Activated CD8-positive, alpha-beta T cell treated with anti-CD3 and anti-CD28 coated beads for 36 hours (primary cell): Measurements from ENCODE around the gene STYXL1. TPM values are rescaled to one million over a fixed set of nuclear protein-coding genes. Genes with fewer than 3 reads are reported as not detected.

Experiments used
- ATAC-seq: fragments of 200-7000 bp; cut with Tn5 transposase; one replicate; pipeline ENCODE4 v1.10.0; 2021; ENCODE audit warnings: mild to moderate bottlenecking, moderate library complexity
- CTCF ChIA-PET: fragments of 350-600 bp; sonication (Branson Sonifier 250); formaldehyde crosslinking; loops from one replicate; lab custom pipeline; 2021; ENCODE audit warnings: antibody characterized with exemption; lab: Charles Lee
- POLR2A ChIA-PET: fragments of 350-600 bp; sonication (Branson Sonifier 250); formaldehyde crosslinking; loops from one replicate; lab custom pipeline; 2021; ENCODE audit warnings: antibody characterized with exemption; lab: Charles Lee
- DNase-seq: peaks from one replicate; pipeline ENCODE4 v3.0.0-alpha.2; 2020
- H3K27ac Mint-ChIP-seq: one replicate; pipeline ENCODE4 v1.8.0; 2021; ENCODE audit warnings: mild to moderate bottlenecking, mixed read lengths
- H3K27me3 Mint-ChIP-seq: one replicate; pipeline ENCODE4 v1.8.0; 2021; ENCODE audit warnings: mixed read lengths
- H3K36me3 Mint-ChIP-seq: one replicate; pipeline ENCODE4 v1.8.0; 2021; ENCODE audit warnings: low read depth, mixed read lengths
- H3K4me1 Mint-ChIP-seq: one replicate; pipeline ENCODE4 v1.8.0; 2021; ENCODE audit warnings: low read depth, mixed read lengths
- H3K4me3 Mint-ChIP-seq: one replicate; pipeline ENCODE4 v1.8.0; 2021; ENCODE audit warnings: mild to moderate bottlenecking, moderate library complexity, mixed read lengths
- H3K9me3 Mint-ChIP-seq: one replicate; pipeline ENCODE4 v1.8.0; 2021; ENCODE audit warnings: mixed read lengths
- CTCF ChIP-seq: fragments of 200-600 bp; IDR thresholded peaks from one replicate; pipeline ENCODE4 v1.8.0; 2022; ENCODE audit warnings: antibody characterized with exemption, mild to moderate bottlenecking
- intact Hi-C: fragments of 100-400 bp; cut with micrococcal nuclease; formaldehyde crosslinking; loops from one replicate; pipeline ENCODE4 v1.10.0; 2022
- total RNA-seq, 2 experiments: library from RNA; stranded (reverse); gene quantifications; one replicate each; pipeline ENCODE4 v1.2.3, GENCODE V29; 2021

The STYXL1 gene
- total RNA-seq, 2 experiments from 2014 or later = 25.9 to 26.9 TPM

- Mint-ChIP-seq H3K4me3 (no peak overlapping the region), H3K9me3 (no peaks in the 10 kb centered on the region), H3K4me1 (peaks cover 8% of the 10 kb centered on the region), H3K27me3 (no peaks in the 10 kb centered on the region), H3K27ac (no peak overlapping the region), H3K36me3 (no peaks in the 10 kb centered on the region)
- no peak for TF ChIP-seq CTCF
- DNase-seq (no peak), ATAC-seq (no peak)
- intact Hi-C loops = no loop called here
- ChIA-PET POLR2A (no interaction called here), CTCF (no interaction called here)
These were observed 24.7 kb upstream of the STYXL1 start for GRCh38 chr7:76072243-76073148.

- no peaks in the 10 kb centered on the region for H3K27me3 Mint-ChIP-seq
- DNase-seq (no peak), ATAC-seq (no peak)
- H3K4me3 Mint-ChIP-seq = no peak overlapping the region
- ChIA-PET POLR2A (no interaction called here), CTCF (no interaction called here)
- no peaks in the 10 kb centered on the region for H3K9me3 Mint-ChIP-seq
- peaks cover 4% of the 10 kb centered on the region for H3K36me3 Mint-ChIP-seq
- intact Hi-C loops = no loop called here
- H3K27ac Mint-ChIP-seq = no peak overlapping the region
- no peak for TF ChIP-seq CTCF
- H3K4me1 Mint-ChIP-seq = peaks cover 2% of the 10 kb centered on the region
These were observed 23.8 kb upstream of the STYXL1 start for GRCh38 chr7:76071316-76072242.

- intact Hi-C loops = no loop called here
- DNase-seq (peak; percentile 19), ATAC-seq (no peak)
- TF ChIP-seq CTCF = no peak
- Mint-ChIP-seq H3K4me3 (no peak overlapping the region), H3K4me1 (peaks cover 12% of the 10 kb centered on the region), H3K27me3 (no peaks in the 10 kb centered on the region), H3K36me3 (peaks cover 26% of the 10 kb centered on the region), H3K9me3 (no peaks in the 10 kb centered on the region), H3K27ac (peak overlapping the region; percentile 27)
- POLR2A ChIA-PET = interaction anchor here (2.0 kb wide), 1 partner anchor 21 kb away, joined by 8 read pairs; the partner anchor contains the start of genes MDH2 and STYXL1
- CTCF ChIA-PET = interaction anchor here (0.8 kb wide), 1 partner anchor 186 kb away, joined by 3 read pairs; no protein-coding TSS in a partner anchor
These were observed 21.4 kb upstream of the STYXL1 start for GRCh38 chr7:76069238-76069638.

GRCh38 chr7:76066716-76067503, 19.1 kb upstream of the STYXL1 start:
- no peaks in the 10 kb centered on the region for H3K9me3 Mint-ChIP-seq

More at GRCh38 chr7:76066716-76067503, 19.1 kb upstream of the STYXL1 start:
- intact Hi-C loops = no loop called here
- H3K36me3 Mint-ChIP-seq = peaks cover 37% of the 10 kb centered on the region
- ChIA-PET POLR2A (interaction anchor here (1.3 to 2.0 kb wide), 2 partner anchors 8 to 19 kb away, joined by 3 to 8 read pairs; partner anchors contain the start of genes MDH2 and STYXL1), CTCF (interaction anchor here (1.0 kb wide), 1 partner anchor 112 kb away, joined by 4 read pairs; no protein-coding TSS in a partner anchor)
- no peaks in the 10 kb centered on the region for H3K27me3 Mint-ChIP-seq
- no peak for TF ChIP-seq CTCF
- no peak for DNase-seq
- H3K27ac Mint-ChIP-seq = no peak overlapping the region
- ATAC-seq = no peak
- peaks cover 12% of the 10 kb centered on the region for H3K4me1 Mint-ChIP-seq
- no peak overlapping the region for H3K4me3 Mint-ChIP-seq
